Left lung (tissue), 10 donors: Measurements from ENCODE around the gene CACNG4. TPM values are rescaled to one million over a fixed set of nuclear protein-coding genes. Genes with fewer than 3 reads are reported as not detected.

ENCODE experiments used
- ATAC-seq: fragments of 200-7000 bp; cut with Tn5 transposase; one replicate; pipeline ENCODE4 v1.9.1; 2020; ENCODE audit warnings: moderate library complexity
- DNase-seq, 4 donors: peaks; one replicate each; pipeline ENCODE4 v3.0.0-alpha.2; 2013 to 2020
- H3K27ac ChIP-seq, 2 donors: fragments of 200-600 bp; sonication (generic) in 1 of 2; one replicate each; pipeline versions ENCODE4 v1.5.0 to v1.8.0; 2020 to 2021
- H3K27me3 ChIP-seq, 2 donors: fragments of 200-600 bp; sonication (generic) in 1 of 2; one replicate each; pipeline versions ENCODE4 v1.5.0 to v1.8.0; 2020 to 2021
- H3K36me3 ChIP-seq, 2 donors: fragments of 200-600 bp; sonication (generic) in 1 of 2; one replicate each; pipeline versions ENCODE4 v1.5.0 to v1.8.0; 2020 to 2021
- H3K4me1 ChIP-seq, 2 donors: fragments of 200-600 bp; one replicate each; pipeline ENCODE4 v1.8.0; 2021
- H3K4me3 ChIP-seq, 2 donors: fragments of 200-600 bp; sonication (generic) in 1 of 2; one replicate each; pipeline versions ENCODE4 v1.5.0 to v1.8.0; 2020 to 2021; ENCODE audit warnings: mild to moderate bottlenecking in 1 of 2
- H3K9me3 ChIP-seq, 2 donors: fragments of 200-600 bp; sonication (generic) in 1 of 2; one replicate each; pipeline versions ENCODE4 v1.5.0 to v1.8.0; 2020 to 2021
- intact Hi-C, 2 donors: fragments of 100-400 bp; cut with DNase I; formaldehyde crosslinking; loops; one replicate each; pipeline versions ENCODE4 v1.11.2 to v1.14.2; 2022
- polyA plus RNA-seq, 6 donors: library from polyadenylated mRNA; unstranded; fragments of 120-200 nt; gene quantifications; one replicate each; pipeline ENCODE4 v1.2.1, GENCODE V29; 2013; ENCODE audit not compliant: insufficient read length in 6 of 6
- total RNA-seq, 2 donors: library from RNA; stranded (reverse); fragmentation: NEBNext Ultra II Directional; extraction: Animal tissue kit (Norgen Biotek cat#: 25700); gene quantifications; one replicate each; pipeline ENCODE4 v1.2.1, GENCODE V29; 2021
- TF ChIP-seq, protein P1 (sequence below), 2 donors: fragments of 200-600 bp; sonication (generic) in 1 of 2; IDR thresholded peaks; one replicate each; pipeline versions ENCODE4 v1.5.0 to v1.8.0; 2021; ENCODE audit warnings: antibody characterized with exemption in 2 of 2
- donor health status: DM: no; HTN: yes; CAD: no.
- donor health status: DM: no; HTN: no; CAD: no.

The CACNG4 gene
- total and polyA plus RNA-seq, 8 donors = 1.5 to 6.0 (median 2.6) TPM

DNA sequence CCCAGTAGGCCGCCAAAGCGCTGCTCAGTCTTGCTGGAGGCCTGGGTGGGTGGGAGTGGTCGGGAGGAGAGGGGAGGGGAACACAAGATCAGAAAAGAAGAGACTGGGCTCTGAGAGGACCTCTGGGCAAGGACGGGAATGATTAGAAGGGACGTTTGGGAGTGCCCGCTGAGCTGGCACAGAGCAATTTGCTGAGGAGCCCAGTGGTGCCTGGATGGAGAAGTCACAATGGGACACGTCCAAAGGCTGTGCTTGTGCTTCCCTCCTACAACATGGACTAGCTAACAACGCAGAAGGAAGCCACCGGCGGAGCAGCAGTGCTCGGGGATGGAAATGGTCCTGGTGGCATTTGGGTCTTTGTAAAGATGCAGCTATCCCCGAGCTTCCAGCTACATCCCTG lies 45.6 kb upstream of the CACNG4 start:
- Histone ChIP-seq H3K4me1 (no peaks in the 10 kb centered on the region), H3K27ac (no peak overlapping the region), H3K4me3 (no peak overlapping the region), H3K36me3 (no peaks in the 10 kb centered on the region), H3K27me3 (peaks cover 0 to 8% of the 10 kb centered on the region in 2 donors), H3K9me3 (no peaks in the 10 kb centered on the region)
- ATAC-seq (no peak), DNase-seq (no peak)
- intact Hi-C loops = no loop called here
- TF ChIP-seq, protein P1, sequence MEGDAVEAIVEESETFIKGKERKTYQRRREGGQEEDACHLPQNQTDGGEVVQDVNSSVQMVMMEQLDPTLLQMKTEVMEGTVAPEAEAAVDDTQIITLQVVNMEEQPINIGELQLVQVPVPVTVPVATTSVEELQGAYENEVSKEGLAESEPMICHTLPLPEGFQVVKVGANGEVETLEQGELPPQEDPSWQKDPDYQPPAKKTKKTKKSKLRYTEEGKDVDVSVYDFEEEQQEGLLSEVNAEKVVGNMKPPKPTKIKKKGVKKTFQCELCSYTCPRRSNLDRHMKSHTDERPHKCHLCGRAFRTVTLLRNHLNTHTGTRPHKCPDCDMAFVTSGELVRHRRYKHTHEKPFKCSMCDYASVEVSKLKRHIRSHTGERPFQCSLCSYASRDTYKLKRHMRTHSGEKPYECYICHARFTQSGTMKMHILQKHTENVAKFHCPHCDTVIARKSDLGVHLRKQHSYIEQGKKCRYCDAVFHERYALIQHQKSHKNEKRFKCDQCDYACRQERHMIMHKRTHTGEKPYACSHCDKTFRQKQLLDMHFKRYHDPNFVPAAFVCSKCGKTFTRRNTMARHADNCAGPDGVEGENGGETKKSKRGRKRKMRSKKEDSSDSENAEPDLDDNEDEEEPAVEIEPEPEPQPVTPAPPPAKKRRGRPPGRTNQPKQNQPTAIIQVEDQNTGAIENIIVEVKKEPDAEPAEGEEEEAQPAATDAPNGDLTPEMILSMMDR (IDR thresholded peaks at IDR 0.05) = no peak

DNA sequence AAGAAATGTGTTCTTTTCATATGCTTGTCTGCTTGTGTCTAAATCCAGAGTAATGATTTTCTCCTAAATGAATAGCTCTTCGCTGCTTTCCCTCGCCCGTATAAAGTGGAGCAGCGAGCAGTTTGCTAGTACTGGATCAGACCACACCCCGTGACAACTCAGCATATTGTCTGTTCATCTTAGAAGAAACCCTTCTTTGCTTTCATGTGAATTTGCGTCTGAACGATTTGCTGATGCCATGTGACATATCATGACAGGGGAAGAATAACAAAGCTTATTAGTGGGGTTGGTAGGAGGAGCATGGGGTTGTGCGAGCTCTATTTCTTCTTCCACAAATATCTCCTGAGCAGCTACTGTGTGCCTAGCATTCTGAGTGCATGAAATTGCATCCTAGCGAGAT lies 44.1 kb upstream of the CACNG4 start:
- Histone ChIP-seq H3K27ac (no peak overlapping the region), H3K36me3 (no peaks in the 10 kb centered on the region), H3K9me3 (no peaks in the 10 kb centered on the region), H3K27me3 (no peaks in the 10 kb centered on the region), H3K4me1 (no peaks in the 10 kb centered on the region), H3K4me3 (no peak overlapping the region)
- TF ChIP-seq, protein P1 (IDR thresholded peaks at IDR 0.05) = no peak
- DNase-seq (no peak), ATAC-seq (no peak)
- intact Hi-C loops = no loop called here

DNA sequence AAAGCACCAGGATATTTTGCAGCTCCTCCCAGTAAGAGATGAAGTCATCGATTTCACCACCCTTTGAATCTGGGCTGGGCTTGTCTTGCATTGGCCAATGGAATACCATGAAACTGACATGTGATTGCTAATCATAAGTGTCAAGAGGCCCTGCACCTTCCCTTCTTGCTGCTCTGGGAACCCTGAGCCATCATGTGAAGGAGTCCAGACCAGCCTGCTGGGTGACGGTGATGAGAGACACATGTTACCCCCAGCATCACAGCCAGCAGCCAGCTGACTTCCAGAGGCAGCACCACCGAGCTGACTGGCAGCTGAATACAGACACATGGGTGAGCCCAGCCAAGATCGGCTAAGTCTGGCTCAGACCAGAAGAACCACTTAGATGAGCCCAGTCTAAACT lies 43.6 kb upstream of the CACNG4 start:
- intact Hi-C loops = no loop called here
- ATAC-seq = no peak
- Histone ChIP-seq H3K4me3 (no peak overlapping the region), H3K27me3 (no peaks in the 10 kb centered on the region), H3K36me3 (no peaks in the 10 kb centered on the region), H3K27ac (no peak overlapping the region), H3K9me3 (no peaks in the 10 kb centered on the region), H3K4me1 (no peaks in the 10 kb centered on the region)
- no peak for DNase-seq
- TF ChIP-seq, protein P1 (IDR thresholded peaks at IDR 0.05) = no peak

DNA sequence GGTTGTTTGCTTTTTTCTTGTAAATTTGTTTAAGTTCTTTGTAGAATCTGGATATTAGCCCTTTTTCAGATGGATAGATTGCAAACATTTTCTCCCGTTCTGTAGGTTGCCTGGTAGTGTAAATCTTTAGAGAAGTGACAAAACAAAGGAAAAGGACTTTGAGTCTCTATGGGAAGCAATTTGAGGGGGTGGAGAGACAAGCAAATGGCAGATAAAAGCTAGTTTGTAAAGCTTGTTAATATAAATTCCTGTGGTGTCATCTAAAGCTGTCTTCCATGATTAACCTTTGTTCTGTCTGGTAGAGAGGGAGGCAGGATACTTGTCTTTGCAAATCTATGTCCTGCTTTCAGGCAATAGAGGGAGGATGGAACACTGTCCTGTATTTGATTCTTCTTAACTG lies 40.6 kb upstream of the CACNG4 start:
- Histone ChIP-seq H3K36me3 (no peaks in the 10 kb centered on the region), H3K4me3 (no peak overlapping the region), H3K4me1 (no peaks in the 10 kb centered on the region), H3K27ac (no peak overlapping the region), H3K27me3 (no peaks in the 10 kb centered on the region), H3K9me3 (no peaks in the 10 kb centered on the region)
- DNase-seq (no peak), ATAC-seq (no peak)
- intact Hi-C loops = no loop called here
- TF ChIP-seq, protein P1 (IDR thresholded peaks at IDR 0.05) = no peak

DNA sequence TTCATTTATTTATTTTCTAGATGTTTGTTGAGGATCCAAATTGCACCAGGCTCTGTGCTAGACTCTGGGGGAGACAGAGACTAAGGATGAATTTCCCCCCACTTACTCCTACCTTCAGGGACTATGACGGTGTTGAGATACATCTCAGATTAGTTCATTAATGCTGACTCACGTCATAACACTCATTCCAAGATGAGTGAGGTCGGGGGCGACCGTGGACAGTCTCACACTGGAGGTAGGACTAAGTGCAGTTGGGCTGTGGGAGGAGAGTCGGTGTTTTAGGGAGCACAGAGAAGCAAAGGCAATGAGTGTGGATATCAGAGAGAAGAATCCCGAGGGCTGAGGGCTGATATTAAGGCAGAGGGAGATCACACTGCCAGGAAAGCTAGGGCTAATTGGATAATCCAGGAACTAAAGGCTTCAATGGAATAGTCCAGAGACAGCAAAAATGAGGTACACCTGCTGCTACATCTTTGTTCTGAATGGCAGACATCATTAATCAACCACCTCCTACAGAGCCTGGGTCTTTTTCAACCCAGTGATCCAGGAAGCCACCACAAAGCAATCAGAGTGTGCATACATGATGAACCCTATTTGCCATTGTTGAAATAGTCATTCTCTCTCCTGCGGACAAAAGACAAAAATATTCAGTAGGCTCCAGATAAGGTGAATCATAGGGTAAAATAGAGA lies 38.6 kb upstream of the CACNG4 start:
- H3K4me3 ChIP-seq = no peak overlapping the region
- H3K27me3 ChIP-seq = peaks cover 0 to 1% of the 10 kb centered on the region in 2 donors
- no peak overlapping the region for H3K27ac ChIP-seq
- H3K4me1 ChIP-seq = no peaks in the 10 kb centered on the region
- intact Hi-C loops = no loop called here
- H3K9me3 ChIP-seq = no peaks in the 10 kb centered on the region
- ATAC-seq (no peak), DNase-seq (no peak)
- H3K36me3 ChIP-seq = no peaks in the 10 kb centered on the region
- TF ChIP-seq, protein P1 (IDR thresholded peaks at IDR 0.05) = no peak
